ENCODE measurements around the gene PM20D2.

DNA sequence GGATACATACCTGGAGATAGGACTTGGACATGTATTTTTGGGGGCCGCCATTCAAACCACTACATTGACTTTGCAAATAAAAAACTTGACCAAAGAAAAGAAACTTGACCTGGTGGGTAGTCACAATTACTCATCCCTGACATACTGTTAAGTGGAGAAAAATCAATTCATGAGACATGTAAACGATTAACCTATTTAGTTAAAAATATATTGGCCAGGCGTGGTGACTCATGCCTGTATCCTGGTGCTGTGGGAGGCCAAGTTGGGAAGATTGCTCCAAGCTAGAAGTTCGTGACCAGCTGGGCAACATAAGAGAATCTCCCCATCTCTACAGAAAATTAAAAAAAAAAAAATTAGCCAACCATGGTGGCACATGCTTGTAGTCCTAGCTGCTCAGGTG lies 25.5 kb upstream of the PM20D2 start:
- TF ChIP-seq POLR2A (IDR thresholded peaks at IDR 0.05) (no peak), CTCF (IDR thresholded peaks at IDR 0.05) (no peak)

Data from prostate gland (tissue), 2 donors.